SIG-M5 treated with dmso at 0.1 percent for 504 hours (cell line): ENCODE data around the gene TAF11.
A peak's percentile ranks its signal among the peaks of the same experiment; 100 is the strongest.
"Not testable (repeated sequence)": the region's sequence is repeated elsewhere in the genome, so short reads cannot be mapped to it uniquely, and the experiment has no call there.

Experiments
- DNase-seq: peaks from one replicate; lab custom pipeline; 2025; ENCODE audit not compliant: unreplicated experiment; lab: John Stamatoyannopoulos, UW

The TAF11 gene

DNA sequence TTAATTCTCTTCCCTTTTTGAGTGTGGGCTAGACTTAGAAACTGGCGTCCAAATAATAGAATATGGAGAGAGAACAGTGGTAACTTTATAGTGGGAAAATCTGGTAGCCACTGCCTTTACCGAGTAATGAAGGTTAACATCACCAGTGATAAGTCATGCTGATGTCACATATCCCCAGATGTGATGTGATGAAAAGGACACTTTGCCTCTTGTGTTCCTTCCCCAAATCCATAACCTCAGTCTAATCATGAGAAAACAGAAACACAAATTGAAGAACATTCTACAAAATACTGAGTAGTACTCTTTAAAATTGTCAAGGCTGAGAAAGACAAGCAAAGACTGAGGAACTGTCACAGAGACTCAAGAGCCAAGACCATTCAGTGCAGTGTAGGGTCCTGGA lies 19.0 kb upstream of the TAF11 start:
- no peak for DNase-seq

DNA sequence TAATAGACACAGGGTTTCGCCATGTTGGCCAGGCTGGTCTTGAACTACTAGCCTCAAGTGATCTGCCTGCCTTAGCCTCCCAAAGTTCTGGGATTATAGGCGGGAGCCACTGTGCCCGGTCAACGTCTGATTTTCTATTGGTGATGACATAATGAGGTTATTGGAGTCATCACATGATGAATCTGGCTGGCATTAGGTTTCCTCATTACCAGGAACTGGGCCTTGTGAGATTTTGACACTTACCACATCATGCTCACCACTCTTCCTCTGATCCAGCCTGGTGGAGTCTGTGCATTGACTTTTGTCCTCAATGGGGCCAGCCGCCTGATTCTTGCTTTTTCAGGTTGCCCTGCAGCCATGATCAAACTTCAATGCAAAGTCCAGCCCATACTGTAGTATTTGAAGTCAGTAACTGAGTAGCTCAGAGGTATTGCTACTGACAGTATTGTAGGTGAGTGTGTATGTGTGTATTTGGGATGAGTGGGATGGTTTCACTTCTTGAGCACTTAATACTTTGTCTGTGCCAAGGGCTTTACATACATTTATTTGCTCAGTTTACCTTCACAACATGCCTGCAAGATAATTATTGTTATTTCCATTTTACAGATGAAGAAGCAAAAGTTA lies 17.3 kb upstream of the TAF11 start:
- no peak for DNase-seq

DNA sequence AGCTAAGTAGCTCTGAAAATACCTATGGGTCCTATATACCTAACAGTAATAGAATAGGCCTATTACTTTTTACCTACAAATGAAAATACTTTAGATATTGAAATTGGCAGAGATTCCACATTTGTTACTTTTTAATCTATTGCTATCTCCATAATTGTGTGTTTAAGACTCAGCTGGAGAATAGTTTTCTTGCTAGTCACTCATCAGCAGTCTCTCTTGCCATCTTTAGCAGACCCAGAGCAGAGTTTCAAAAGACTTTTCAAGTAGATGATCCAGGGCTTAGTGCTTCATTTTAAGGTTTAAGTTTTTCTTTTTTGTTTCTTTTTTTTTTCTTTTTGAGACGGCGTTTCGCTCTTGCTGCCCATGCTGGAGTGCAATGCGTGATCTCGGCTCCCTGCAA lies 14.1 kb upstream of the TAF11 start:
- DNase-seq = no peak

DNA sequence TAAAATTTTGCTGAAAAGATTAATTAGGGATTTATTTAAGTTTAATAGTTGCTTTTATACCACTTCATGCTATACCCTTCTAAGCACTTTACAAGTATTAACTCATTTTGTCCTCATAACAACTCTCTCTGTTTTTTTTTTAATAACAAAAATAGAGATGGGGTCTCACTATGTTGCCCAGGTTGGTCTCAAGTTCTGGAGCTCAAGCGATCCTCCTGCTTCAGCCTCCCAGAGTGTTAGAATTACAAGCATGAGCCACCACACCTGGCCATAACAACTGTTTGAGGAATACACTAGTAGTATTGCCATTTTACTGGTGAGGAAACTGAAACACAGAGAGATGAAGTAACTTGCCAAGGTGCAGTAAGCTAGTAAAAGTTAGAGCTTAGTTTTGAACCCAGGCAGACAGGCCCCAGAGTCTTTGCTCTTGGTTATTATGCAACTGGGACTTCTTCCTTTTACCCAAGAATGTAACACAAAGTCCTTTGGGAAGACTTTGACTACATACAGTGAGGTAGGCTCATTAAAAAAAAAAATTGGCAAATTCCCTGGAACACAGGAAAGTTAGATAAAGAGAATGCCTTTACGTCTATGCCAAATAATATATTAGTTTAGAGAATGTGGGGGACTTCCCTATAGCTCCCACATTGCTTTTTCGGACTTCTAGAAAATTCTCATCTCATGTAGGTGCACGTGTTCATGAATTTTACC lies 12.6 kb upstream of the TAF11 start:
- no peak for DNase-seq

DNA sequence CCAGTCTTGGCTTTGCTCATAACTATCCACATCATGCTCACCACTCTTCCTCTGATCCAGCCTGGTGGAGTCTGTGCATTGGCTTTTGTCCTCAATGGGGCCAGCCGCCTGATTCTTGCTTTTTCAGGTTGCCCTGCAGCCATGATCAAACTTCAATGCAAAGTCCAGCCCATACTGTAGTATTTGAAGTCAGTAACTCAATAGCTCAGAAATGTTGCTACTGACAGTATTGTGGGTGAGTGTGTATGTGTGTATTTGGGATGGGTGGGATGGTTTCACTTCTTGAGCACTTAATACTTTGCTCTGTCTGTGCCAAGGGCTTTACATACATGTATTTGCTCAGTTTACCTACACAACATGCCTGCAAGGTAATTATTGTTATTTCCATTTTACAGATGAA lies 11.9 kb upstream of the TAF11 start:
- not testable (repeated sequence) for DNase-seq

DNA sequence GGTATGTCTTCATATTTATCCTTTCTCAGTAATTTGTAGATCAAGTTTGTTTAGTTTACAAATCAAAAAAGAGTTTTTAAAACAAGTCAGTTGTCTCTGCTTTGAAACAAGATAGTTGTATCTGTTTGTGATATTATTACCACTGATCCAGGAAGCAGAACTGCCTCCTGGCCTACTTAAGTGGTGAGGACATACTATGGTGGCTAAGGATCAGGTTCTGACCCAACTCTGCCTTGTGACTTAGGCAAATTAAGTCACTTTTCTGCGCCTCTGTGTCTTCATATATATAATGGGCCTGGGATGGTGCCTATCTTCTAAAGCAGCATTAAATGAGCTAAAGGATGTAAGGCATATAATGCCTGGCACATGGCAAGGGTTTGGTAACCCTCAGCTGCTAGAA lies 9.9 kb upstream of the TAF11 start:
- no peak for DNase-seq

DNA sequence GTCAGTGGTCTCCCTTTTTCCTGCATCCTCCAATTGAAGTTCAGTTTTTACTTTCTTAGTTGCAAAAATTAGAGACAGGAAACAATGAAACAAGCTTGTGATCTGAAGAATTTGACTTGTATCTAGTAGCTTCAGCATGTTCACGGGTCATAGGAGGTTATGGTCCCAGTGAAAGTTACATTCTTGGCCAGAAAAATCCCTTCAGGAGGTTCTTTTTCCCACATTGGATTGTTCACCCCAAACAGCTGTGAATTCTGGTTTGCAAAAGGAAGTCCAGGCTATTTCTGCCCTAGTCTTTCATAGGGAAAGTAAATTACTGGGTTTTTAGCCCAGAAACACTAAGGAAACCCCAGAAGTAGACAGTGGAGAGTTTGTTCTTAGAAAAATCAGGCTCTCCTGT lies 9.3 kb upstream of the TAF11 start:
- DNase-seq = no peak

DNA sequence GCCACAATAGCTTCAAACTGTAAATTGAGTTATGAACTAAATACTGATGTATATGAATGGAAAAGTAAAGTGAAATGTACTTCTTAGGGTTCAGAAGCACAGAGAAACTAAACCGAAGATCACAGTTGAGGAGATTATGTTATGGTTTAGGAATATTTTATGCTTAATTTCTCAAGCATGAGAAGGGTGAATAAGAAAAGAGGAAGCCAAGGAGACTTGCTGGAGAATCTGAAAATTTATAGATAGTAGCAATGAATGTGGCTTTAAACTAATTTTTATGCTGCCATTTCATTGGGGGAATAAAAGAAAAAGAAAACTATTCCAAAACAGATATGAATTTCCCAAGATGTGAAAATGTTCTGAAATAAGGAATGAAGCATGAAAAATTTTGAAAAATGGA lies 6.9 kb upstream of the TAF11 start:
- no peak for DNase-seq

DNA sequence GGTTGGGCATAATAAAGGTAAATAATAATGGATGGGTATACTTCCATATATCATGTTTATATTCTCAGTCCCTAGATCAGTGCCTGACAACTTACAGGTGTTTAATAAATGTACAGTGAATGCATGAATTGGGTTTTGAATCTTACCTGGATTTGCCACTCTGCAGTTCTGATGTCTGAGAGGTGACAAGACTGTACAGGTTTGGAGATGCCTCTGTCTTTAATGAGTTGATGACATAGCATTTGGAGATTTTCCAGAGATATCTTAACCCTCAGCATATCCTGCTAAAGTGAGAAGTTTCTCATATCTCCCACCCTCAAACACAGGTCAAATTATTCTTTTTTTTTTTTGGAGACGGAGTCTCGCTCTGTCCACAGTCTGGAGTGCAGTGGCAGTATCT lies 3.5 kb upstream of the TAF11 start:
- no peak for DNase-seq

DNA sequence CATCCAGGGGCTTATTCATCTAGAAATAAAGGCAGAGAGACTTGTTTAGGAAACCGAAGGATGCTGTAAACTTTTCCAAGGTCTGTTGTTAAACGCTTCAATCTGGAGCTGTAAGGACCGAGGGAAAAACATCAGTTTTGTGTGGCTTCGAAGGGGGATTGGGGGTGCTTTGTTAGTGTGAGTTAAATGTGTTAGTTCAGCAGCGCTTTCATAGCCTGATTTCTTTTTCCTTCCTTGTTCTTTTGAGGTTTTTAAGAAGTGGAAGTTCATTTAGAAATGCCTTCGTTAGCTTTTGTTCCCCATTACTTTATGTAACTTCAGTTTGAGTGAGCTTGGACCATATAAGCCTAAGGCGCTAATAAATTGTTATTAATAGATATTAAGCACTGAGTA lies 2.7 kb upstream of the TAF11 start:
- peak; percentile 47 for DNase-seq

DNA sequence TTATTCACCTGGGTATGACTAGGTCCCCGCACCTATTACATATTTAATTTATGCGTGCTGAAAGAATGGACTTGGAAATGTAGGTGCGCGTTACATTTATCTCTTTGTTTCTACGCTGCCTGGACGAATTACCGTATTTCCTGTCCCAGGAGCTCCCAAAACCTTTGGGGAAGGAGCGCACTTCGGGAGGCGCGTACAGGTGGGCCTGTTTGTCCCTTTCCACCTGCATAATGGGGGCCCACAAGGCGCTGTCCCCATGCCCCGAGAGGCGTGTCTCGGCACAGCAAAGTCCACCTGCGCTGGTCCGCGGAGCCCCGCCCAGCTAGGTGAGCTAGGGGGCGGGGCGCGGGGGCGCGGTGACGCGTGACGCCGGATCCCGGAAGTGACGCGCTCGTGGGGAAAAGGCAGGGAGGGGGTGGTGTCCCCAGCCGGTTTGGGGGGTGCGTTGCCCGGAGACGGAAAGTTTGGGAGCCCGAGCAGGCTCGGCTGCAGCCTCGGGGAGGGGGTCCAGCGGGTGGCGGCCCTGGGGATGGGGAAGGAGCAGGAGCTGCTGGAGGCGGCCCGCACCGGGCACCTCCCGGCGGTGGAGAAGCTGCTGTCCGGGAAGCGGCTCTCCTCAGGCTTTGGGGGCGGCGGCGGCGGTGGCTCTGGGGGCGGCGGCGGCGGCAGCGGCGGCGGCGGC lies 1.2 kb upstream of the TAF11 start, which contains the start of gene ANKS1A:
TSS of gene ANKS1A (plus strand) at position 382 of the 682 bp plus-strand sequence. CDS start at position 530, 148 bp downstream.
- DNase-seq = peak; percentile 44

DNA sequence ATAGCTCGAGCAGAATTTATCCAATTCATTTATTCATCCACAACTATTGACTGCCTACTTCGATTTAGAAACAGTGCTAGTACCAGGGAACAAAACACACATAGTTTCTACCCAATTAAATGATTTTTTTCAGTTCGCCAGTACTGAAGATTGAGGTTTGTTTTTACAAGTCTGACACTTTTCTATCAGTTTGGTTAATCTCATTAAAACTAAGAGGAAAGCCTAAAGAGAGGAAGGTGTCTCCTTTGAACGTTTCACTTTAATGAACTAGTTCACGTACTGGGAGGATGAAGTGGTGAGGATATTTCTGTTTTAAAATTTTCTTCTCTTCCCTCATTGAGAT lies 643 bp upstream of the TAF11 start:
- no peak for DNase-seq

DNA sequence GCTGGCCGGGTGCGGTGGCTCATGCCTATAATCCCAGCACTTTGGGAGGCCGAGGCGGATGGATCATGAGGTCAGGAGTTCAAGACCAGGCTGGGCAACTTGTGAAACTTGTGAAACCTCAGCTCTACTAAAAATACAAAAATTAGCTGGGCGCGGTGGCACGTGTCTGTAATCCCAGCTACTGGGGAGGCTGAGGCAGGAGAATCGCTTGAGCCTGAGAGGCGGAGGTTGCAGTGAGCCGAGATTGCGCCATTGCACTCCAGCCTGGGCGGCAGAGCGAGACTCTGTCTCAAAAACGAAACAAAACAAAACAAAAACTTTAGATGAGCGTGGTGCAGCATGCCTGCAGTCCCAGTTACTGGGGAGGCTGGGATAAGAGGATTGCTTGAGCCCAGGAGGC lies 2.0 kb downstream of the TAF11 start:
- DNase-seq = not testable (repeated sequence)

DNA sequence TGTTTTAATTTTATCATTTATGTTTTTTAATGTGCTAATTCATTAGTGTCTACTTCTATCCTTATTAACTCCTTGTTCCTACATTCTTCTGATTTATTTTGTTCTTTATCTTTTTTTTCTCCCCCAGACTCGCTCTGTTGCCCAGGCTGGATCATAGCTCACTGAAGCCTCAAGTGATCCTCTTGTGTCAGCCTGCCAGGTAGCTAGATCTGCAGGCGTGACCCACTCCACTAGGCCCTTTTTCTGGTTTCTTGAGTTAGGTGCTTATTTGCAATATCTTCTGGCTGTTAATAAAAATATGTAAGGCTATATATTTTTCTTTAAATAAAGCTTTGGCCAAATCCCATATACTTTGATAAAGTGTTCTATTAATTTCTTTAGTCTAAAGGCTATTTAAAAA lies 2.8 kb downstream of the TAF11 start:
- DNase-seq = no peak

DNA sequence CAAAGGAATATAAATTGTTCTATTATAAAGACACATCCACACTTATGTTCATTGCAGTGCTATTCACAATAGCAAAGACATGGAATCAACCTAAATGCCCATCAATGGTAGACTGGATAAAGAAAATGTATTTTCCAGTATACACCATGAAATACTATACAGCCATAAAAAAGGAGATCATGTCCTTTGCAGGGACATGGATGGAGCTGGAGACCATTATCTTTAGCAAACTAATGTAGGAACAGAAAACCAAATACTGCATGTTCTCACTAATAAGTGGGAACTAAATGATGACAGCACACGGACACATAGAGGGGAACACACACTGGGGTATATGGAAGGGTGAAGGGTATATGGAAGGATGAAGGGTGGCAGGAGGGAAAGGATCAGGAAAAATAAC lies 3.8 kb downstream of the TAF11 start:
- DNase-seq = not testable (repeated sequence)

DNA sequence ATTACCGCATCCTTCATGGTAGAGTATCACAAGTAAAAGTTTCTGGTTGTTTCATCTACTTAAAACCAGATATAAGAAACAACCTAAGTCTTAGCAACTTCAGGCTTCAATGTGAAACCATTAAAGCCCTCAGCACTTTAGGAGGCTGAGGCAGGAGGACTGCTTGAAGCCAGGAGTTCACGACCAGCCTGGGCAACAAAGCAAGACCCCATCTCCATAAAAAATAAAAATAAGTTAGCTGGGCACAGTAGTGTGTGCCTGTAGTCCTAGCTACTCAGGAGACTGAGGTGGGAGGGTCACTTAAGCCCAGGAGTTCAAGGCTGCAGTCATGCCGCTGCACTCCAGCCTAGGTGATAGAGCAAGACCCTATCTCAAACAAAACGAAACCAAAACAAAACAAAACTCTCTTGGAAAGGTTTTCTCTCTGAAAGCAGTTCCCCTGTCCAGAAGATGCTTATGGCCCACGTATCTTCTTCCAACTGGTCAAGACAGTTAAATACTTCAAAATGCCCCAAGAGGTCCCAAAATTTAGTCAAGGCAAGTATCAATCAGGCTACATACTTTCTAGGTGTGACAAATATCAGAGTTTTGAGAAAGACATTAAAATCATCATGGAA lies 9.9 kb downstream of the TAF11 start:
- DNase-seq = no peak

DNA sequence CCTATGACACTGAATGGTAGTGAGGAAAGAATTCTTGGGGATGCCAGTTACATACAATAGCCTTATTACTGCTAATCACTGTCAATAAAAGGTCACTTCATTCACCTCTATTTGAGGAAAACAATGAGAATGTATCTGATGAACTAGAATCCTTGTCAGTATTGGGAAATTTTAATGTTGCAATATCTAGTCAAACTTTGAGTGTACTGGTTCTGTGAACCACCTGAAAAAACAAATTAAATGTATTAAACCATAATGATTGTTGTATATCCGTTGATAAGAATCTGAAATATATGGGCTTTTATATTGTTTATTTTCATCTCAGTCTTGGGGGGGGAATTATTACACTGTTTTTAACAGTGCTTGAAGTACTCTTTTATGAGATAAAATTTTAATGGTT lies 10.6 kb downstream of the TAF11 start:
- no peak for DNase-seq

DNA sequence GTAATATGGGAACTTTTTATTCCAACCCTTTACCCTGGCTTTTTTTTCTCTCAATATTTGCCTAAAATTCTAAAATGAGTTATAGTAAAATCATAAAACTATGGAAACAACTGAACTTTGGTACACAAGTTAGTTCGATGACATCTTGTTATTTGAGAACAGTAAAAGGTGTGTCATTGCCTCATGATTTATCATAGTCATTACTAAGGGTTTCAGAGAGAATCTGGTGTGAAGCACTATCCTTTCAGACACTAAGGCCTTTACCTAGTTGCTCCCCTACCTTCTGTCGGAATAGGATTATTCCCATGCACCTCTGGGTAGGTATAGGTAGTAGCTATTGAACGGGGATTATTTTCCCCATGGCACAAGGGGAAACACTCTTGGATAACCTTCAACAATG lies 11.4 kb downstream of the TAF11 start:
- DNase-seq = no peak

DNA sequence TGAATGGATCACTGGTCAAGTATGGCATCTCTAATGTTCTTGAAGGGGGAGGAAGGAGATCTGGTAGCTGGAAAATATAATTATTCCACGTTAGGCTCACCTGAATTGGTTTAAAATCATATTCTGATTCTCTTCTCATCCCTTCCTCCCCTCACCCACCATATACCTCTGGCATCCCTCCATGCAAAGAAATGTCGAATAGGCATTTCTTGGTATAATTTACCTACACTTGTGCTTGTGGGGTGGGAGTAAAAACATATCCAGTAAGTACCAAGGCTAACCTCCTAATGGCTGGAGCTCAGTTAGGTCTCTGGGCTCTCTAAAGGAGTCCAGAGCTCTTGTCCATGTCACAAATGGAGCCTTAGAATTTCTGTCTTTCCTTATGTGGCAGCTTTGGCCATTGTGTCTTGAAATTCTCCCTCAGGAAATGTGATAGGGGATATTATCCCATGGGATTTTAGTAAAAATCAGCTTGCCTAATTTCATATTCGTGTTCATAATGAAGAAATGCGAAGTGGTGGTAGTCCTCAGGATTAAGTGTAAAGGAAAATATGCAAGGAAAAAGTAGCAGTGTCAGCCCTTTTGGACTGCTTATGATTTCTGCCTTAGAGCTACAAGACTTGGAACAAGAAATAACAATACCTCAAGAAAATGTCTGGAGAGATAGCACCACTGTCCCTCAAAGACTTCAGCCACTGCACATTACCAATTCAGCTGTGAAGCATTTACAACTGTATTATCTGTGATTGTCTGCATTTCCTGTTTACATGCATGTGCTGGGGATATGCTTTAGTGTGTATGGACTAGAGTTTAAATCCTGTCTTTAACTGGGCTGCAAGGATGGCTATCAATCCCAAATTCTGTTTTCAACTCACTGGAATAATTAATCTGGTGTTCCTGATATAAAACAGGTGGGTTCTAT lies 12.3 kb downstream of the TAF11 start:
- no peak for DNase-seq

DNA sequence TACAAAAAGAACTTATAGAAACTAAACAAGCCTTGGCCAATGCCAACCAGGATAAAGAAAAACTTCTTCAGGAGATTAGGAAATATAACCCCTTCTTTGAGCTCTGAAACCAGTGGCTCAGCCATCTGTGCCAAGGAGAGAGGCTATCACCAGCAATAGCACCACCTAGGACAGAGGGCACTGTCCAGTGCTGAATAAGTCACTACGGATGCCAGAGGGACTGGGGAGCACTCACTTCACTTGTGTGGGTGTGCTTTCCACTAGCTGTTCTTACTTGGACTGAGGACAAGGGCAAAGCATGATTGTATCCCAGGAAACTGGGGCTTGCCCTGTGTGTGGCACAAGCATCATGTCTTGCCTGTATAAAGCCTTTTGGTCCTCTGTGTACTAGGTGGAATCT lies 15.5 kb downstream of the TAF11 start:
- DNase-seq = no peak

DNA sequence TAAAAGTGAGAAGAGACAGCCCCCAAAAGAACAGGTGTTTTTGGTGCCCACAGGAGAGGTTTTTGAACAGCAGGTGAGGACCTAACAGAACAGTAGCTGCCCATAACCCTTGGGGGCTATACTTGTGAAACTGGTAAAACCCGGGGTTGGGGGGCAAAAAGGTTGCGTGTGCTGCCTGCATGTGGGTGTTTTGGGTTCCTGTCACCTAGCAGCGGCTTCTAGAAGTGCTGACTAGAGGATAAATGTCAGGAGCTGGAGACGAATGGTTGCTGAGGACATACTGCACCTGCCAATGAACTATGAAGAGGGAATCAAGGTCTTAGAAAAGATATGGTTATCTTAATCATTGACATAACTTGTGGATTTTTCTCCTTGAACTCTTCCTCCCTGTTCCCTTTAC lies 16.0 kb downstream of the TAF11 start:
- no peak for DNase-seq
